ENCODE measurements around the gene LAGE3. TPM values are rescaled to one million over a fixed set of nuclear protein-coding genes. Genes with fewer than 3 reads are reported as not detected.

Gene LAGE3
- total and polyA plus RNA-seq, 2 of the 13 experiments (the other 11 are each of a cell fraction or from before 2014, with no cell fraction given) = 7.6 to 12.7 TPM

DNA sequence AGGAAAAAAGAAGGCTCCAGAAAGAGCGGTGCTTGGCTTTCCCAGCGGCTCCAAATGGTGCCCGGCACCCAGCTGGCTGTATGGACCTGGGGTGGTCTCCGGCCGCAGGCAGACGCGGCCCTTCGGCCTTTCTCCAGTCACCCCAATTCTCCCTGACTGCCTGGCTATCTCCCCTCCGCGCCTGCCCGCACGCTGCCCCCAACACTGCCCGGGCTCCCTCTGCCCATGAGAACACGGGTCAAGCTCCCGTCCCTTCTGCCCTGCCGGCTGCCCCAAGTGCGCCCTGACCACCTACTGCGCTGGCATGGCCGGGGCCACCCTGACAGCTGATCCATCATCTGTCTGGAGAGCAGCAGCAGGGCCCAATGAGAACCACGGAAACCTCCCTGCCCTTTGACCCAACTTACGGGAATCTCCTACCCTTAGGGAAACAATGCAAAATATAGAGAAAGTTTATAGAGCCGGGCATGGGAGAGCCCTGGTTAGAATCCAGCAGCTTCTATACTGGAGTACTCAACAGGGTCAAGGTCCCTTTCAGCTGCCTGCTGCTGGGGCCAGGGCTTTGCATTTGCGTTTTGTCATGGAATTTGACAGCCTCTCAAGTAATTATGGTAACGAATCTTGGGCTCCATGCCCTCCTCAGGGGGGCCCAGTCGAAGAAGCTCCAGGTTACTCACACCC is 38.2 kb upstream of the LAGE3 start (continued):
- TF ChIP-seq, protein P1, sequence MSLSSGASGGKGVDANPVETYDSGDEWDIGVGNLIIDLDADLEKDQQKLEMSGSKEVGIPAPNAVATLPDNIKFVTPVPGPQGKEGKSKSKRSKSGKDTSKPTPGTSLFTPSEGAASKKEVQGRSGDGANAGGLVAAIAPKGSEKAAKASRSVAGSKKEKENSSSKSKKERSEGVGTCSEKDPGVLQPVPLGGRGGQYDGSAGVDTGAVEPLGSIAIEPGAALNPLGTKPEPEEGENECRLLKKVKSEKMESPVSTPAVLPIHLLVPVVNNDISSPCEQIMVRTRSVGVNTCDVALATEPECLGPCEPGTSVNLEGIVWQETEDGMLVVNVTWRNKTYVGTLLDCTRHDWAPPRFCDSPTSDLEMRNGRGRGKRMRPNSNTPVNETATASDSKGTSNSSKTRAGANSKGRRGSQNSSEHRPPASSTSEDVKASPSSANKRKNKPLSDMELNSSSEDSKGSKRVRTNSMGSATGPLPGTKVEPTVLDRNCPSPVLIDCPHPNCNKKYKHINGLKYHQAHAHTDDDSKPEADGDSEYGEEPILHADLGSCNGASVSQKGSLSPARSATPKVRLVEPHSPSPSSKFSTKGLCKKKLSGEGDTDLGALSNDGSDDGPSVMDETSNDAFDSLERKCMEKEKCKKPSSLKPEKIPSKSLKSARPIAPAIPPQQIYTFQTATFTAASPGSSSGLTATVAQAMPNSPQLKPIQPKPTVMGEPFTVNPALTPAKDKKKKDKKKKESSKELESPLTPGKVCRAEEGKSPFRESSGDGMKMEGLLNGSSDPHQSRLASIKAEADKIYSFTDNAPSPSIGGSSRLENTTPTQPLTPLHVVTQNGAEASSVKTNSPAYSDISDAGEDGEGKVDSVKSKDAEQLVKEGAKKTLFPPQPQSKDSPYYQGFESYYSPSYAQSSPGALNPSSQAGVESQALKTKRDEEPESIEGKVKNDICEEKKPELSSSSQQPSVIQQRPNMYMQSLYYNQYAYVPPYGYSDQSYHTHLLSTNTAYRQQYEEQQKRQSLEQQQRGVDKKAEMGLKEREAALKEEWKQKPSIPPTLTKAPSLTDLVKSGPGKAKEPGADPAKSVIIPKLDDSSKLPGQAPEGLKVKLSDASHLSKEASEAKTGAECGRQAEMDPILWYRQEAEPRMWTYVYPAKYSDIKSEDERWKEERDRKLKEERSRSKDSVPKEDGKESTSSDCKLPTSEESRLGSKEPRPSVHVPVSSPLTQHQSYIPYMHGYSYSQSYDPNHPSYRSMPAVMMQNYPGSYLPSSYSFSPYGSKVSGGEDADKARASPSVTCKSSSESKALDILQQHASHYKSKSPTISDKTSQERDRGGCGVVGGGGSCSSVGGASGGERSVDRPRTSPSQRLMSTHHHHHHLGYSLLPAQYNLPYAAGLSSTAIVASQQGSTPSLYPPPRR (CRISPR knock-in tag; IDR thresholded peaks at IDR 0.05; ENCODE audit: borderline replicate concordance) = no peak
- TF ChIP-seq ZNF441 (CRISPR knock-in tag; IDR thresholded peaks at IDR 0.05; ENCODE audit: borderline replicate concordance) (no peak), ZNF484 (CRISPR knock-in tag; IDR thresholded peaks at IDR 0.05; ENCODE audit: borderline replicate concordance, low read depth) (no peak), CREM (IDR thresholded peaks at IDR 0.05) (no peak), CREM (CRISPR knock-in tag; IDR thresholded peaks at IDR 0.05) (no peak), ZNF598 (CRISPR knock-in tag; IDR thresholded peaks at IDR 0.05; ENCODE audit: borderline replicate concordance) (no peak), ZSCAN20 (CRISPR knock-in tag; IDR thresholded peaks at IDR 0.05; ENCODE audit: borderline replicate concordance) (no peak), TEAD3 (CRISPR knock-in tag; optimal IDR thresholded peaks at IDR 0.05; ENCODE audit: borderline replicate concordance) (no peak)
- TF ChIP-seq, protein P2, sequence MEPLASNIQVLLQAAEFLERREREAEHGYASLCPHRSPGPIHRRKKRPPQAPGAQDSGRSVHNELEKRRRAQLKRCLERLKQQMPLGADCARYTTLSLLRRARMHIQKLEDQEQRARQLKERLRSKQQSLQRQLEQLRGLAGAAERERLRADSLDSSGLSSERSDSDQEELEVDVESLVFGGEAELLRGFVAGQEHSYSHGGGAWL (CRISPR knock-in tag; IDR thresholded peaks at IDR 0.05) = no peak
- TF ChIP-seq, protein P3, sequence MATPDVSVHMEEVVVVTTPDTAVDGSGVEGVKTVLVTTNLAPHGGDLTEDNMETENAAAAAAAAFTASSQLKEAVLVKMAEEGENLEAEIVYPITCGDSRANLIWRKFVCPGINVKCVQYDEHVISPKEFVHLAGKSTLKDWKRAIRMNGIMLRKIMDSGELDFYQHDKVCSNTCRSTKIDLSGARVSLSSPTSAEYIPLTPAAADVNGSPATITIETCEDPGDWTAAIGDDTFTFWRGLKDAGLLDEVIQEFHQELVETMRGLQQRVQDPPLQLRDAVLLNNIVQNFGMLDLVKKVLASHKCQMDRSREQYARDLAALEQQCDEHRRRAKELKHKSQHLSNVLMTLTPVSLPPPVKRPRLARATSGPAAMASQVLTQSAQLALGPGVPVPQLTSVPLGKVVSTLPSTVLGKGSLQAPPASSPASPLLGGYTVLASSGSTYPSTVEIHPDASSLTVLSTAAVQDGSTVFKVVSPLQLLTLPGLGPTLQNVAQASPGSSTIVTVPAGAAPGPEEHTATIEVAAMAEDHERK (CRISPR knock-in tag; IDR thresholded peaks at IDR 0.05; ENCODE audit: low read depth) = no peak
- TF ChIP-seq, protein P4, sequence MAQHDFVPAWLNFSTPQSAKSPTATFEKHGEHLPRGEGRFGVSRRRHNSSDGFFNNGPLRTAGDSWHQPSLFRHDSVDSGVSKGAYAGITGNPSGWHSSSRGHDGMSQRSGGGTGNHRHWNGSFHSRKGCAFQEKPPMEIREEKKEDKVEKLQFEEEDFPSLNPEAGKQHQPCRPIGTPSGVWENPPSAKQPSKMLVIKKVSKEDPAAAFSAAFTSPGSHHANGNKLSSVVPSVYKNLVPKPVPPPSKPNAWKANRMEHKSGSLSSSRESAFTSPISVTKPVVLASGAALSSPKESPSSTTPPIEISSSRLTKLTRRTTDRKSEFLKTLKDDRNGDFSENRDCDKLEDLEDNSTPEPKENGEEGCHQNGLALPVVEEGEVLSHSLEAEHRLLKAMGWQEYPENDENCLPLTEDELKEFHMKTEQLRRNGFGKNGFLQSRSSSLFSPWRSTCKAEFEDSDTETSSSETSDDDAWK (CRISPR knock-in tag; IDR thresholded peaks at IDR 0.05) = no peak
- TF ChIP-seq, protein P5, sequence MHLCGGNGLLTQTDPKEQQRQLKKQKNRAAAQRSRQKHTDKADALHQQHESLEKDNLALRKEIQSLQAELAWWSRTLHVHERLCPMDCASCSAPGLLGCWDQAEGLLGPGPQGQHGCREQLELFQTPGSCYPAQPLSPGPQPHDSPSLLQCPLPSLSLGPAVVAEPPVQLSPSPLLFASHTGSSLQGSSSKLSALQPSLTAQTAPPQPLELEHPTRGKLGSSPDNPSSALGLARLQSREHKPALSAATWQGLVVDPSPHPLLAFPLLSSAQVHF (CRISPR knock-in tag; IDR thresholded peaks at IDR 0.05) = no peak
- TF ChIP-seq, protein P6, sequence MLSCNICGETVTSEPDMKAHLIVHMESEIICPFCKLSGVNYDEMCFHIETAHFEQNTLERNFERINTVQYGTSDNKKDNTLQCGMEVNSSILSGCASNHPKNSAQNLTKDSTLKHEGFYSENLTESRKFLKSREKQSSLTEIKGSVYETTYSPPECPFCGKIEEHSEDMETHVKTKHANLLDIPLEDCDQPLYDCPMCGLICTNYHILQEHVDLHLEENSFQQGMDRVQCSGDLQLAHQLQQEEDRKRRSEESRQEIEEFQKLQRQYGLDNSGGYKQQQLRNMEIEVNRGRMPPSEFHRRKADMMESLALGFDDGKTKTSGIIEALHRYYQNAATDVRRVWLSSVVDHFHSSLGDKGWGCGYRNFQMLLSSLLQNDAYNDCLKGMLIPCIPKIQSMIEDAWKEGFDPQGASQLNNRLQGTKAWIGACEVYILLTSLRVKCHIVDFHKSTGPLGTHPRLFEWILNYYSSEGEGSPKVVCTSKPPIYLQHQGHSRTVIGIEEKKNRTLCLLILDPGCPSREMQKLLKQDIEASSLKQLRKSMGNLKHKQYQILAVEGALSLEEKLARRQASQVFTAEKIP (CRISPR knock-in tag; IDR thresholded peaks at IDR 0.05; ENCODE audit: borderline replicate concordance) = no peak
- TF ChIP-seq, protein P7, sequence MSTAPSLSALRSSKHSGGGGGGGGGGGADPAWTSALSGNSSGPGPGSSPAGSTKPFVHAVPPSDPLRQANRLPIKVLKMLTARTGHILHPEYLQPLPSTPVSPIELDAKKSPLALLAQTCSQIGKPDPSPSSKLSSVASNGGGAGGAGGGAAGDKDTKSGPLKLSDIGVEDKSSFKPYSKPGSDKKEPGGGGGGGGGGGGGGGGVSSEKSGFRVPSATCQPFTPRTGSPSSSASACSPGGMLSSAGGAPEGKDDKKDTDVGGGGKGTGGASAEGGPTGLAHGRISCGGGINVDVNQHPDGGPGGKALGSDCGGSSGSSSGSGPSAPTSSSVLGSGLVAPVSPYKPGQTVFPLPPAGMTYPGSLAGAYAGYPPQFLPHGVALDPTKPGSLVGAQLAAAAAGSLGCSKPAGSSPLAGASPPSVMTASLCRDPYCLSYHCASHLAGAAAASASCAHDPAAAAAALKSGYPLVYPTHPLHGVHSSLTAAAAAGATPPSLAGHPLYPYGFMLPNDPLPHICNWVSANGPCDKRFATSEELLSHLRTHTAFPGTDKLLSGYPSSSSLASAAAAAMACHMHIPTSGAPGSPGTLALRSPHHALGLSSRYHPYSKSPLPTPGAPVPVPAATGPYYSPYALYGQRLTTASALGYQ (CRISPR knock-in tag; IDR thresholded peaks at IDR 0.05) = no peak
